ENCODE measurements around the gene SLC22A13. TPM values are rescaled to one million over a fixed set of nuclear protein-coding genes. Genes with fewer than 3 reads are reported as not detected.
A peak's percentile ranks its signal among the peaks of the same experiment; 100 is the strongest.
"Not testable (repeated sequence)": the region's sequence is repeated elsewhere in the genome, so short reads cannot be mapped to it uniquely, and the experiment has no call there.

The SLC22A13 gene
- total RNA-seq, 2 donors from 2014 or later: 0.52 TPM; not detected in 1

- no peak overlapping the region for H3K27ac ChIP-seq
- intact Hi-C loops (cut with DNase I): no loop called here
- ATAC-seq (no peak), DNase-seq (no peak)
- no peaks in the 10 kb centered on the region for H3K4me1 ChIP-seq
- H3K27me3 ChIP-seq: no peaks in the 10 kb centered on the region
- H3K4me3 ChIP-seq: no peak overlapping the region
- TF ChIP-seq POLR2A (IDR thresholded peaks at IDR 0.05): no peak
- TF ChIP-seq CTCF (IDR thresholded peaks at IDR 0.05): no peak
- H3K36me3 ChIP-seq (replicated peaks in 1 of 2; ENCODE audit: insufficient read depth in 1 of 2, low read depth in 2 of 2): peaks cover 0 to 12% of the 10 kb centered on the region in 2 donors
- H3K9me3 ChIP-seq: no peaks in the 10 kb centered on the region
Measured at GRCh38 chr3:38235466-38235865, 30.1 kb upstream of the SLC22A13 start.

GRCh38 chr3:38238416-38239008 is 27.1 kb upstream of the SLC22A13 start:
- Histone ChIP-seq H3K4me1 (no peaks in the 10 kb centered on the region), H3K36me3 (replicated peaks in 1 of 2; ENCODE audit: insufficient read depth in 1 of 2, low read depth in 2 of 2) (peaks cover 2 to 12% of the 10 kb centered on the region in 2 donors), H3K27ac (no peak overlapping the region), H3K27me3 (no peaks in the 10 kb centered on the region), H3K4me3 (no peak overlapping the region), H3K9me3 (no peaks in the 10 kb centered on the region)
- ATAC-seq: no peak
- intact Hi-C loops (cut with DNase I): no loop called here
- no peak for TF ChIP-seq POLR2A (IDR thresholded peaks at IDR 0.05)
- TF ChIP-seq CTCF (IDR thresholded peaks at IDR 0.05): no peak
- no peak for DNase-seq
- 93 to 95% methylated on average over 2 of the region's 2 CpGs for WGBS, 2 donors

DNA sequence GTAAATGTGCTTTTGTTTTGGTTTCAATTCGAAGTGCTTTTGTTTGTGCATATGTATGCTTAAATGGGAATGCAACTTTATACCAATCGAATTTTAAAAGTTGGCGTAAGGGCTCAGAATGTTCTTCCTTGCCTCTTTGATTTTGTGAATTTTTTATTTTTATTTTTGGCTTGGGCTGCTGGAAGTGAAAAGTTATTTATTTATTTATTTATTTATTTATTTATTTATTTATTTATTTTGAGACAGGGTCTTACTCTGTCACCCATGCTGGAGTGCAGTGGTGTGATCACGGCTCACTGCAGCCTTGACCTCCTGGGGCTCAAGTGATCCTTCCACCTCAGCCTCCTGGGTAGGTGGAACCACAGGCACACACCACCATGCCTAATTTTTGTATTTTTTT is 22.8 kb upstream of the SLC22A13 start:
- H3K36me3 ChIP-seq (replicated peaks in 1 of 2; ENCODE audit: insufficient read depth in 1 of 2, low read depth in 2 of 2); H3K4me3 ChIP-seq; H3K27ac ChIP-seq; DNase-seq; intact Hi-C loops (cut with DNase I); H3K4me1 ChIP-seq; ATAC-seq; H3K9me3 ChIP-seq; H3K27me3 ChIP-seq: not testable (repeated sequence)
- 93 to 96% methylated on average over 4 of the region's 4 CpGs for WGBS, 2 donors

GRCh38 chr3:38245930-38246329 is 19.7 kb upstream of the SLC22A13 start:
- Histone ChIP-seq H3K27me3 (no peaks in the 10 kb centered on the region), H3K4me1 (no peaks in the 10 kb centered on the region), H3K4me3 (no peak overlapping the region), H3K27ac (no peak overlapping the region), H3K36me3 (replicated peaks in 1 of 2; ENCODE audit: insufficient read depth in 1 of 2, low read depth in 2 of 2) (peaks cover 0 to 7% of the 10 kb centered on the region in 2 donors), H3K9me3 (no peaks in the 10 kb centered on the region)
- 83 to 91% methylated on average over 4 of the region's 4 CpGs for WGBS, 2 donors
- DNase-seq: no peak
- TF ChIP-seq POLR2A (IDR thresholded peaks at IDR 0.05): no peak
- TF ChIP-seq CTCF (IDR thresholded peaks at IDR 0.05): no peak
- intact Hi-C loops (cut with DNase I): no loop called here
- no peak for ATAC-seq

DNA sequence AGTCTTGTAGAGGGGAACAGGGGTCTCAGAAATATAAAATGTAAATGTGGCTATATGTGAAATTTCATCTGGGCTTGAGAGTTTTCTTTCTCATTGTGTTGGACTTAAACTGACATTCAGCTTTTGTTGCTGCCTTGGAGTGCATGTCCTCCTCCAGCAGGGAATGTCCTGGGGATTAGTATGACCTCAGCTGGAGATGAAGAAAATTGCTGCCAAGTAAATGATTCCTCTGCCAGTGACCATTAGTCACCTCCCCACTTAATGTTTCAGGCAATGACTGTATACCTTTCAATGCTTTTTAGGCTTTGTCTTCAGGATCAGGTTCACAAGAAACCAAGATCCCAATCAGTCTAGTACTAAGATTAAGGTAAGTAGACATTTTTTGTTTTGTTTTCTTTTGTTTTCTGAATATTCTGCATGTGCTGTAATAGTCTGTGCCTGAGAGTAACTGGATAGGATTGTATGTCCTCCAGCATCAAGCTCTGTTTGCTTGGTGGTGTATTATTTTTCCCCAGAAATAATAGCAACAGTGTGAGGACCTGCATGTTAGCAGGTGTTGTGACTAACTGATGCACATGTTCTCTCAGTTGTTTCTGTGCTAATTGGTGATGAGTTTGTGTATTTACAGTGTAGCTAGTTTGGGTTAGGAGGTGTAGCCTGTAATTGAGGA is 18.1 kb upstream of the SLC22A13 start:
- H3K36me3 ChIP-seq (replicated peaks in 1 of 2; ENCODE audit: insufficient read depth in 1 of 2, low read depth in 2 of 2): peaks cover 0 to 17% of the 10 kb centered on the region in 2 donors
- no peak overlapping the region for H3K27ac ChIP-seq
- no peaks in the 10 kb centered on the region for H3K4me1 ChIP-seq
- no peak overlapping the region for H3K4me3 ChIP-seq
- DNase-seq (peak in 1 of 4 donors; percentile 21), ATAC-seq (peak; percentile 48)
- TF ChIP-seq POLR2A (IDR thresholded peaks at IDR 0.05): no peak
- TF ChIP-seq CTCF (IDR thresholded peaks at IDR 0.05): peak in 1 of 7 experiments; percentile 10
- intact Hi-C loops (cut with DNase I): no loop called here
- no peaks in the 10 kb centered on the region for H3K9me3 ChIP-seq
- no peaks in the 10 kb centered on the region for H3K27me3 ChIP-seq

All from body of pancreas (tissue), 4 donors.